GM12892 (cell line): ENCODE data around the gene CCDC167. TPM values are rescaled to one million over a fixed set of nuclear protein-coding genes. Genes with fewer than 3 reads are reported as not detected.
A peak's percentile ranks its signal among the peaks of the same experiment; 100 is the strongest.

Experiments used
- DNase-seq: peaks from one replicate; pipeline ENCODE4 v3.0.0; 2011; ENCODE audit not compliant: insufficient read length
- FAIRE-seq: peaks from 2 replicates; lab custom pipeline; 2011; peaks lifted over from hg19 to GRCh38; lab: Jason Lieb, UNC
- POLR2A ChIP-seq: IDR thresholded peaks from 2 replicates; pipeline ENCODE4 v1.6.1; 2011; ENCODE audit warnings: low read depth, low read length, control low read depth
- POLR2AphosphoS5 ChIP-seq: IDR thresholded peaks from 2 replicates; pipeline ENCODE4 v1.6.1; 2011; ENCODE audit warnings: low read depth, low read length, control low read depth
- TAF1 ChIP-seq: IDR thresholded peaks from 2 replicates; pipeline ENCODE4 v1.6.1; 2011; ENCODE audit warnings: low read depth, mild to moderate bottlenecking, control low read depth, low read length, borderline replicate concordance
- polyA plus RNA-seq: library from polyadenylated mRNA; unstranded; fragments of >200 nt; gene quantifications from one replicate; pipeline ENCODE4 v1.2.1, GENCODE V29; 2012; ENCODE audit warnings: missing spikeins, inconsistent platforms; ENCODE audit not compliant: missing spikeins

The CCDC167 gene
- polyA plus RNA-seq = 128 TPM

DNA sequence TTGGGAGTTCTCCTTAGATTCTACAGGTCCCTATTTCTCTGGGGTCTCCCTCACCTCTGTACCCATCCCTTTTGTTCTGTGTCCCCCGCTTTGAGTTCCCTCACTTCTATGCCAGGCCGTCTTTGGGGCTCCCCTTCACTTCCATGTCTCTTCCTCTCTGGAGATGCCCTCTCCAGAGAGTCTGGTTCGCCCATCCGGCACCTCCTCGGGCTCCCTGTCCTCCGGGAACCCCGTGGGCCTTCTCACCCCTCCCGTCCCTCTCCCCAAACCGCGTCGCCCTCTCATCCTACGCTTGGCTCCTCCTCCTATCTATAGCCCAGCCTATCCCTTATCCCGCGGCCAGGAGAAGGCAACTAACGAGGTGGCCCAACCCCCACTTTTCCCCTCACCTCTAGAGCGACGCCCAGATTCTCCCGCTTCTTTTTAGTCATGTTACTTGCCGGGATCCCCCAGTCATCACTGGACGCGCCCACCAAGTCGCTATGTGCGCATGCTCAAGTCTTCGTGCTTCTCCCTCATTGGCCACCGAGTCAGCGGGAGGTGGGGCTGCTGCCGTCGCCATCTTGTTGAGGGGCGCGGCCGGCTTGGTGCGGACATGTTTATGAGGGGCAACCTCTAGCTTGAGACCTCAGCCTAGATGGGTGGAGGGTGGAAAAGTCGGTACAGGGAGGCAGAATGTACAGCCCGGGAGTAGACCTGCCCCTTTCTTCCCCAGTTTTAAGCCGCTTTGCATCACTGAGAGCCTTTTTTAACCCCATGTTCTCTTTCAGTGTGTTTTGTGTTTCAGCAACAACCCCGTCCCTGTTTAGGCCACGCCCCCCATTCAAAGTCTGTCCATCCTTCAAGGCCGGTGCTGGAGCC is at the start of gene CCDC167:
Gene CCDC167 (minus strand): TSS at position 461 of the 861 bp plus-strand sequence. CDS start 30 bp downstream, at position 431.
- TF ChIP-seq TAF1 (peak; percentile 52; the same call in 1 of the 2 replicates), POLR2A (peak; percentile 59), POLR2AphosphoS5 (0 out of 2 replicates have a peak, but pooled peaks have one; percentile 43)
- FAIRE-seq (peak; percentile 96), DNase-seq (peak; percentile 77)

DNA sequence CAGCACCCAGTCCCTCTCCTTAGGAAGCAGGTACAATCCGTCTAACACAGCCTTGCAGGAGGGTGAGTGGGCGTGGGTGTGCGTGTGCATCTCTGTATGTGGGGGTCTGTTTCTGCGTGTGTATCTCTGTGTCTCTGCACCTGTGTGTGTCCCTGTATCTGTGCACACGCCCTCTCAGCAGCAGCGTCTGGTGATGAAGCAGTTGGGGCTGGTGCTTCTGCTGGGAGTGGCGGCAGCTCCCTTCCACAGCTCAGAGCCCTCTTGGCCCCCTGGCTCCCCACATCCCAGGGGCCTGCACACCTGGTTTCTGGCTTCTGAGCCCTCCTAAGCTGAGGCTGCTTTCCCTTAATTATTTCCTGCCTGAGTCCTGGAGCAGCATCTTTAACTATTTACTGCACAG is 49.5 kb upstream of the CCDC167 start:
- no peak for DNase-seq
- FAIRE-seq = peak; percentile 81
- TF ChIP-seq TAF1 (no peak), POLR2AphosphoS5 (no peak), POLR2A (no peak)

DNA sequence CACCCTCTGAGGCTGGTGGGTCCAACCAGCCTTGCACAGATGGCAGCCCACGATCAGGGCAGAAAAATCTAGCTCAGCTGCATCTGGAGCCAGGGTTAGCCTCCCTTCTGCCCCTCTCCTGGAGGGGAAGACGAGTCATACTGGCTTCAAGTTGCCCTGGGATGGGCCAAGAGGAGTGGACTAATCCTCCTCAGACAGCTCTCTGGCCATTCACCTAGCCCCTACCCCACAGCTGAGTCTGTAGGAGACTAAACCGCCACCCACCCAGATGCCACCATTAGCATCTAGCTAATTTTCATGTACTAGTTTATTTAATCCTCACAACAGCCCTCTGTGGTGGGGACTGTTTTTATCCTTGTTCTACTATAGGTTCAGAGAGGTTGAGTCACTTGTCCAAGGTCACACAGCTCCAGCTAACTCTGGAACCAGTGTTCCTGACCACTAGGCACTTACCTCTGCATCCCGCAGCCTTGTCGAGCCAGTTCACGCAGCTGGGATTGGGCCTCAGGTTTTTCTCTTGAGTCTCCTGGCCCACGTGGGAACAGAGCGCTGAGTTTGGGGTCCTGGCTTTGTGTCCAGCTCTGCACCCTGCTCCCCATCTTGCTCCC is 48.5 kb upstream of the CCDC167 start:
- DNase-seq = no peak
- no peak for FAIRE-seq

DNA sequence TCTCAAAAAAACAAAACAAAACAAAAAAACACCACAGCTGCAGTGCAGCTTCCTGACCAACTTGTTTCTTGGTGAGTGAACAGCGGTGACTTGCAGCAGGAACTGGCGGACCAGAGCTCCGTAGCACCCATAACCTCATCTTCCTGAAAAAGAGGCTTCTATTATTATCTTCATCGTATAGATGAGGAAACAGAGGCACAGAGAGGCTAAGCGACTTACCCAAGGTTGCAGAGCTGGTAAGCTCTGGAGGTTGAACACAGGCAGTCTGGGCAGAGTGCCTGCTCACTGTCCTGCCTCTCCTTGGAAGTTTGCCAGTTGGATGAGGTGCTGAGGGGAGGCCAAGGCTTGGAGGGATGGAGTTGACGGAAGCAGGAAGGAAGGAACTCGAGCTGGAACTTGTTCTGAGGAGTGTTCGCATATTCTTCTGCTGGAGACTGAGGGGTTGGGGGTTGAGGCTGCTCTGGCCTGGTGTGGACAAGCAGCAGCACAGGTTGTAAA is 47.9 kb upstream of the CCDC167 start:
- DNase-seq (no peak), FAIRE-seq (no peak)
- TF ChIP-seq POLR2A (no peak), POLR2AphosphoS5 (no peak), TAF1 (no peak)

More for the DNA sequence above, 48.5 kb upstream of the CCDC167 start:
- TF ChIP-seq TAF1 = no peak
- no peak for TF ChIP-seq POLR2AphosphoS5
- no peak for TF ChIP-seq POLR2A

DNA sequence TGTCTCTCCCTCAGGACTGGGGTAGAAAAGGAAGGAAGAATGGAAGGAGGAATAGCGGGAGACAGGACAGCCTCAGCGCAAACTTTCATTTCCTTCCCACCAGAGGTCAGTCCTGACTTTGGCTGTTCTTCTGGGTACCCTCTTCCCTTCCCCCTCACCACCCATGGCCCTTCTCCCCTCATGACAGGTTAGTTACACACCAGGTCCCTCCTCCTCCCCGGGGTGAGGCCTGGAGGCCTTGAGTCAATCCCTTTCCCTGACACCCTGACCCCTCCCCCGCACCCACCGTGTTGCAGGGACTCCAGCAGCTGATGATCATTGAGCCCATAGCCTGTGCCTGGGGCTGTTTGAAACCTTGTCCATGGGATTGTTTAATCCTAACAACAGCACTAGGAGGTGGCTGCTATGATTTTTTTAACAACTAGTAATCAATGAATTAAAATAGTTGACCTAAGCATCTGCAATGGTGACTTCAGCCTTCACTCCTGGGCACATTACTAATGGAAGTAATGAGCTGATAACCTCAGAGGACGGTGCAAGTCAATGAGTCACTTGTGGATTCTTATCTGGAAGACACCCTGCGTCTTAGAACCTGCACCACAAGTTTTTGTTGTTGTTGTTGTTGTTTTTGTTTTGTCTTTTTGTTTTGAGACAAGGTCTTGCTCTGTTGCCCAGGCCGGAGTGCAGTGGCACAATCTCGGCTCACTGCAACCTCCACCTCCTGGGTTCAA is 46.6 kb upstream of the CCDC167 start:
- no peak for TF ChIP-seq TAF1
- TF ChIP-seq POLR2AphosphoS5 = no peak
- TF ChIP-seq POLR2A = no peak
- FAIRE-seq (no peak), DNase-seq (no peak)

DNA sequence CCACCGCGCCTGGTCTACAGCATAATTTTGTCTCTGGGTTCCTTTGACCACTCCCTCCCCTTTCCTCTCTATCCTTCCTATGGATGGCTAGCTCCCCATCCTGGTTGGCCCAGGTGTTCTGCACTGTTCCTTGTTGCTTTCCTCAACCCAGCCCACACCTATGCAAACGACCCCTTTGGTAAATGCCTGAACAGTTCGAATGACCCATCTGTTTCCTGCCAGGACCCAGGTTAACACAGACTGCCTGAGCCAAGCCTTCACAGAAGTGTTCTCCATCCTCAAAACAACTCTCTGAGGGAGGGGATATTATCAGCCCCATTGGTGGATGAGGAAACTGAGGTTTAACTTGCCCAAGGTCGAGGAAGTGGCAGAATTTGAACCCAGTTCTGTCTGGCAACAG is 44.8 kb upstream of the CCDC167 start:
- DNase-seq (no peak), FAIRE-seq (peak; percentile 21)
- no peak for TF ChIP-seq POLR2AphosphoS5

DNA sequence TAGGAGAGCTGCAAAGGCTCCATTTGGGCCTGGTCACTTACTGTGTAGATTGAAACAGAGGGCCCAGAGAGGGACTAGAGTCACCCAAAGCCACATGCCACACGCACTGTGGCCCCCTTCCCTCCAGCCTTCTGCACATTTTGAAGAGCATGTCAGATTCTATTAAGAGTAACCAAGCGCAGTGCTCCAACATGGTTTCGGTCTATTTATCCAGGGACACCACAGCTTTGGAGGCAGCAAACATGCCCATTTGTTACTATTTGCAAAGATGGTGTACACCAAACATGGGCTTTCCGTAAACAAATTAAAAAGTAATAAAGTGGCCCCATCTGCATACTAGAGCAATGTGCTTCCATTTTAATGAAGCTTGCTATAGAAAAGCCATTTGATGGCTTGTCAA is 43.7 kb upstream of the CCDC167 start:
- DNase-seq (no peak), FAIRE-seq (no peak)
- TF ChIP-seq POLR2A (no peak), POLR2AphosphoS5 (no peak), TAF1 (no peak)

DNA sequence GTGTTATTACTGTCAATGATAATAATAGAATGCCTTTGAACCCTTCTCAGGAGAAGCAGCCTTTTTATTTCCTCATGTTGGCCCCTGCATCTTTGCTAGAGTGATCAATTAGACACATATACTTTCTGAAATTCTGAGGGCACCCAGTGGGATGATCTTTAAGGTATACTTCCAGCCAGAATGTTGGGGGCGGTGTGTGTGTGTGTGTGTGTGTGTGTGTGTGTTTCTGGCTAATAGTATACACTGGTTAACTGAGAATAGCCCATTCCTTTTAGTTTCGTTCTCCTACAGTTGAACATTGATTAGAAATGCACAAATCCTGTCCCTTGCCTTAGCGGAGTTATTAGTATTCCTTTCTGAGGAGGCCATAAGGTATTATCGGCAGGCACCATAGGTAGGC is 41.7 kb upstream of the CCDC167 start:
- FAIRE-seq = no peak
- TF ChIP-seq POLR2A (no peak), TAF1 (no peak), POLR2AphosphoS5 (no peak)
- no peak for DNase-seq

DNA sequence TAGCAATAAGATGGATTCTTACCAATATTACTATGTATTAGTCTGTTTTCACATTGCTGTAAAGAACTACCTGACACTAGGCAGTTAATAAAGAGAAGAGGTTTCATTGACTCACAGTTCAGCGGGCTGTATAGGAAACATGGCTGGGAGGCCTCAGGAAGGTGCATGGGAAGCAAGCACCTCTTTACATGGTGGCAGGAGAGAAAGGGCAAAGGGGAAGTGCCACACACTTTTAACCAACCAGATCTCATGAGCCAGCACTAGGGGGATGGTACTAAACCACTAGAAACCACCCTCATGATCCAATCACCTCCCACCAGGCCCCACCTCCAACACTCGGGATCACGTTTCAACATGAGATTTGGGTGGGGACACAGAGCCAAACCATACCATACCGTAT is 40.7 kb upstream of the CCDC167 start:
- DNase-seq = no peak
- TF ChIP-seq POLR2AphosphoS5 (no peak), POLR2A (no peak), TAF1 (no peak)
- no peak for FAIRE-seq

DNA sequence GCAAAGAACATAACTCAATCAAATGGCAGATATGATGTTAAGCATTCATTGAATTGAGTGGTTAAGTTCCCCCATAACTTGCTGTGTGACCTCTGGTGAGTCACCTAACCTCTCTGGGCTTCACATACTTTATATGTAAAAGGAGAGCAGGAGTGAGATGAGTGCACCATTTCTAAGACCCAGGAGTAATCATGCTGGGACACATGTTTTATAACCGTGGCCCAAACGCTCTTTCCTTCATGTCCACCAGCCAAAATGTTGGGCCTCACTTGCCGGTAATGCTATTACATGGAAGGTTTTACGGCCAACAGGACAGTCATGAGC is 40.3 kb upstream of the CCDC167 start:
- no peak for DNase-seq
- no peak for FAIRE-seq
- TF ChIP-seq POLR2AphosphoS5 (no peak), TAF1 (no peak), POLR2A (no peak)

DNA sequence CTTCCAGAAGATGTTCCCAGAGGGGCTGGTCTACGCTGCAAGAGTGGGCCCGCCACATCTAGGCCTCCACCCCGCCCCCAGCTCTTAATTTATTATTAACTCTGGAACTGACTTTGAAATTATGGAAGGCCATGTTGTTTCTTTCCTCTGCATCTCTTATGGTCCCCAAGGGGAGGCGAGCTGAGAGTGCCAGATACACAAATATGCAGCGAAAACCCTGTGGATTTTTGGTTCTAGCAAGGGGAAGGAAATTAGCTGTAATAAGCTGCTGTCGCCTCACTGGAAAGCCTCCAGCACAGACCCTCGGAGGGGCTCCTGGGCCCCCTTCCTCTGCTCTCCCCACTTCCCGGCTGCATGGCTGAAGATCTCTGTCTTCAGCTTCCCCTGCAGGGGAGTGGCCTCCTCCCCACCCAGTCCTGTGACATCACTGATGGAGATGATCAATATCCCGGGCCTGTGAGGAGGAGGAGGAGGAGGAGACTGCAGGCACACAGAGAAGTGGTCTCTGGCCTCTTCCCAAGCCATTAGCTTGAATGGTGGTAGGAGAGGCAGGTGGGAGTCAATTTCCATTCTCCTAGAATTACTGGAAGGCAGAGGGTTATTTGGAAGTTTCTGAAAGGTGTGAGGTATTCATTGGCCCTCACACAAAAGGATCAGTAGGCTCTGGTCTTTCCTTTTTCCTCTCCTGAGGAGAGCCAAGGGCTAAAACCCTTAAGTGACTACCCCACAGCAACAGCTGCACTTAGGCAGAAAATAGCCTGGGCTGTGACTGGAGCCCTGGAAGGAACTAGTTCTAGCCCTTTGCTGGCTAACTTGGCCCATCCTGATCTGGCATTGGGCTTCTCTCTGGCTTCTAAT is 39.7 kb upstream of the CCDC167 start:
- FAIRE-seq (no peak), DNase-seq (no peak)
- TF ChIP-seq POLR2A = no peak
- TF ChIP-seq TAF1 = no peak
- TF ChIP-seq POLR2AphosphoS5 = no peak

DNA sequence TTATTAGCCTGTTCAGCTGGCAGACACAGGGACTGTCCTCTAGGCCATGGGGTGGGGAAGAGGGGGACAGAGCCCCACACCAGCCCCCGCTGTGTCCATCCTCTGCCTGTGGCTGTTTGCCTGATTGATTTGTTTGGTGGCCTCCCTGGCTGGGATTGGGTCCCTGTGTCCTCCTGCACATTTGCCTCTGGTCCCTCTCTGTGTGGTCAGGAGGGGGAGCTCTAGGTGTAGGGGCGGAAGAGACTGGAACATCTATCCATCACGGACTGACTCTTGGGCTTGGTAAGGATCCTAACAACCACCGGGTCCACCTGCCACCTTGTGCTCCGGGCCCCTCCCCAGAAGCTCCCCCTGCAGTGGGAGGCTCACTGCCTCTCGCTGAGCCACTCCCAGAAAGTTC is 38.4 kb upstream of the CCDC167 start:
- TF ChIP-seq POLR2A (no peak), POLR2AphosphoS5 (no peak), TAF1 (no peak)
- FAIRE-seq (peak; percentile 92), DNase-seq (peak; percentile 50)

DNA sequence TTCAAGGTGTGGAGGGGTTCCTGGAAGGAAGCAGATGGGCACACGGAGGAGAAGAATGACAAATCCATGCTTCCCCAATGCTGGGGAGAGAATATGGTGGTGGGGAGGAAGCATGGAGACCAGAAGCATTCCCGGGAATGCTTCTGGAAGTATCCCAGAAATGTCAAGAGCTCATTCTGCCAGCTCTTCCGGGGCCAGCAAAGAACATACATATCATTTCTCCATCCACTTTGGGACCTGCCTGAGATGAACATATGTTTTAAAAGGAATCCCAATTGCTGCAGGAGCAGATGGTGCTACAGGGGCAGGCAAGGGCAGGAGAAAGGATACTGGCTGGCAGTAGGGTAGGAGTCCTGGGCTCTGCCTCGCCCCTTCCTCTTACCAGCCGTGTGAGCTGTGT is 37.9 kb upstream of the CCDC167 start:
- FAIRE-seq = no peak
- DNase-seq = no peak
- TF ChIP-seq TAF1 (no peak), POLR2AphosphoS5 (no peak), POLR2A (no peak)
